Retinal pigment epithelial cell (primary cell): ENCODE data around the gene ARMC3.
A peak's percentile ranks its signal among the peaks of the same experiment; 100 is the strongest.

Experiments used
- DNase-seq: peaks from one replicate; pipeline ENCODE4 v3.0.0-alpha.2; 2010; ENCODE audit warnings: low read depth
- H3K4me3 ChIP-seq: 2 replicates; pipeline ENCODE4 v1.5.1; 2011; ENCODE audit warnings: mild to moderate bottlenecking, low read length, control low read depth, moderate library complexity
- TF ChIP-seq, protein P1 (sequence below): conservative IDR thresholded peaks from 2 replicates; pipeline ENCODE4 v1.5.1; 2011; ENCODE audit warnings: low read depth, low read length, control low read depth, inconsistent platforms

Gene ARMC3

DNA sequence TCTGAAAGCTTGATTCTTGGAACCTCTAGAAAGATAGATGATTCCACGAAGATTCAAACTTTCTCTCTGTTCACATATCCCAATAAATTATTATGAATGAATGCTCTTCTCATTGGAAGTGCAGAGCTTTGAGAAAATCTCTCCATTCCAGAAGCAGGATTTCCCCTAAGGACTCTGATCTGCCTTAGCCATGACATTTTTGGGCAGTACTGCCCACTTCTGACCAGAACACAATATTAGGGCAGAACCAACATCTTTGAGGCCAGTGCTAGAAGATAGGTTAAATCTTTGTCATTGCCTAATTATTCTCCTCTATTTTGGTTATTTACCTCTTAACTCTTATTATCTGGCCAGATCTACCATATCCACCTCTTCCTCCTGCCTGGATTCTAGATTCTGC, 49.9 kb downstream of the ARMC3 start:
- H3K4me3 ChIP-seq, result no peak overlapping the region
- no peak for DNase-seq
- TF ChIP-seq, protein P1, sequence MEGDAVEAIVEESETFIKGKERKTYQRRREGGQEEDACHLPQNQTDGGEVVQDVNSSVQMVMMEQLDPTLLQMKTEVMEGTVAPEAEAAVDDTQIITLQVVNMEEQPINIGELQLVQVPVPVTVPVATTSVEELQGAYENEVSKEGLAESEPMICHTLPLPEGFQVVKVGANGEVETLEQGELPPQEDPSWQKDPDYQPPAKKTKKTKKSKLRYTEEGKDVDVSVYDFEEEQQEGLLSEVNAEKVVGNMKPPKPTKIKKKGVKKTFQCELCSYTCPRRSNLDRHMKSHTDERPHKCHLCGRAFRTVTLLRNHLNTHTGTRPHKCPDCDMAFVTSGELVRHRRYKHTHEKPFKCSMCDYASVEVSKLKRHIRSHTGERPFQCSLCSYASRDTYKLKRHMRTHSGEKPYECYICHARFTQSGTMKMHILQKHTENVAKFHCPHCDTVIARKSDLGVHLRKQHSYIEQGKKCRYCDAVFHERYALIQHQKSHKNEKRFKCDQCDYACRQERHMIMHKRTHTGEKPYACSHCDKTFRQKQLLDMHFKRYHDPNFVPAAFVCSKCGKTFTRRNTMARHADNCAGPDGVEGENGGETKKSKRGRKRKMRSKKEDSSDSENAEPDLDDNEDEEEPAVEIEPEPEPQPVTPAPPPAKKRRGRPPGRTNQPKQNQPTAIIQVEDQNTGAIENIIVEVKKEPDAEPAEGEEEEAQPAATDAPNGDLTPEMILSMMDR, result no peak

DNA sequence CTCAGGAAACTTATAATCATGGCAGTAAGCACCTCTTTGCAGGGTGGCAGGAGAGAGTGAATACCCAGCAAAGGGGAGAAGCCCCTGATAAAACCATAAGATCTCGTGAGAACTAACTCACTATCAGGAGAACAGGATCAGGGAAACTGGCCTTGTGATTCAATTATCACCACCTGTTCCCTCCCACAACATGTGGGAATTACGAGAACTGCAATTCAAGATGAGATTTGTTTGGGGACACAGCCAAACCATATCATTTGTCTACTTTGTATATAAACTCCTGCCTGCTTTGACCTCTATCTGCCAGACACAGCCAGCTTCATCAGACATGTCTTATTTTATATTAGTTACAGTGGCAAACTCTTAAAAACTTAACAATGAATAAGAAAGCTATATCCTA, 50.4 kb downstream of the ARMC3 start:
- H3K4me3 ChIP-seq, result no peak overlapping the region
- no peak for DNase-seq
- TF ChIP-seq, protein P1, result no peak

DNA sequence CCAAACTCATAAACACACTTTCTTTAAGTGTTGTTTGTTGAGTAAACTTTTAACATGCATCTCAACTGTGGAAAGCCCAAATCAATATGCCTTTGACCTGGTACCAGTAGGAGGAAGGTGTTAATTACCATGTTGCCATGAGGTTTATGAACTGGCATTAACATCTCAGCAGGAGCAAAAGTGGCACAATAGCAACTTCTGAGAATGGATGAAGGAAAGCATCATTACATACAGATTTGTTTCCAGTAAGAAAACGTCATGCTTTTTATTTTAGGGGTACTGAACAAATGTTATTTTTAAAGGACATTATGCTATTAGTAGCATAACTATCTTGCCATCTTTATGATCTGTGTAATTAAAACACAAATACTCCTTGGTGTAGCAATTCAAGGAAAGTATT, 51.1 kb downstream of the ARMC3 start:
- TF ChIP-seq, protein P1, result no peak
- H3K4me3 ChIP-seq, result no peak overlapping the region
- no peak for DNase-seq

- no peak for DNase-seq
- TF ChIP-seq, protein P1, result no peak
- H3K4me3 ChIP-seq, result no peak overlapping the region
Observed at GRCh38 chr10:22980822-22981221, 53.0 kb downstream of the ARMC3 start.

GRCh38 chr10:22984066-22984465, 56.2 kb downstream of the ARMC3 start:
- no peak overlapping the region for H3K4me3 ChIP-seq
- no peak for DNase-seq
- TF ChIP-seq, protein P1, result no peak

DNA sequence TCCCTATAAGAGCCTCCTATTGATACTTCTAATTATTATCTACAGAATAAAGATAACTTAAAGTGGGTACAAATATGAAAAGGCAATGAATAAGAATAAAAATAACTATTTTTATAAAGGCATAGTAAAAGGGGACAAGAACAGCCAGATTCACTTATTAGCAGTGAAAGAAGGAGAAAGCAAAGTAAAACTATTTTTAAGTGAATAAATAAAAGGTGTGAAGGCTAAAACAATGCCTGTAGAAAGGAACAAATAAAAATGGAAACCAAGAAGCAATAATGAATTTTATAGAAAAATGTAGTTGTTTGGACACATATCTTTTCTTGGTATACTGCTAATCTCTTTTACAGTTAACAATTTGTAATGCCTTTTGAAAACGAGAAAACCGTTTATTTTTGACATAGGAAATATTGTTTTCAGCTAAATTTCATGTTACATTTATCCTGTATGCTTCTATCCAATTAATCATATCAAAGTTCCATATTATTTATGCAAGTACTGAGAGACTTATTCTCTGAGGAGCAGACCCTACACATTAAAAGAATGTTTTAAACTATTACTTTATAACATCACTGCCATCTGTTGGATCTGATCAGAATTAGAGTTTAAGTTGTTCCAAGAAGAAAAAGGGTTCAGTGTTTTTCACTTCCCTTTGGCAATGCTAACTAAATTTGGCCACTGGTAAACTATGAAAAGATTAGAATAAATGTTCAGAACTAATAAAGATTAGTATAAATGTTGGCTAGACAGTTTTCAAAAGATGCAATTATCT, 59.1 kb downstream of the ARMC3 start:
- TF ChIP-seq, protein P1, result peak; percentile 37
- no peak overlapping the region for H3K4me3 ChIP-seq
- DNase-seq, result no peak
